ENCODE measurements around the gene ZNF581. TPM values are rescaled to one million over a fixed set of nuclear protein-coding genes. Genes with fewer than 3 reads are reported as not detected.

Gene ZNF581
- total RNA-seq, 2 donors from 2014 or later, result 7.5 to 8.6 TPM

DNA sequence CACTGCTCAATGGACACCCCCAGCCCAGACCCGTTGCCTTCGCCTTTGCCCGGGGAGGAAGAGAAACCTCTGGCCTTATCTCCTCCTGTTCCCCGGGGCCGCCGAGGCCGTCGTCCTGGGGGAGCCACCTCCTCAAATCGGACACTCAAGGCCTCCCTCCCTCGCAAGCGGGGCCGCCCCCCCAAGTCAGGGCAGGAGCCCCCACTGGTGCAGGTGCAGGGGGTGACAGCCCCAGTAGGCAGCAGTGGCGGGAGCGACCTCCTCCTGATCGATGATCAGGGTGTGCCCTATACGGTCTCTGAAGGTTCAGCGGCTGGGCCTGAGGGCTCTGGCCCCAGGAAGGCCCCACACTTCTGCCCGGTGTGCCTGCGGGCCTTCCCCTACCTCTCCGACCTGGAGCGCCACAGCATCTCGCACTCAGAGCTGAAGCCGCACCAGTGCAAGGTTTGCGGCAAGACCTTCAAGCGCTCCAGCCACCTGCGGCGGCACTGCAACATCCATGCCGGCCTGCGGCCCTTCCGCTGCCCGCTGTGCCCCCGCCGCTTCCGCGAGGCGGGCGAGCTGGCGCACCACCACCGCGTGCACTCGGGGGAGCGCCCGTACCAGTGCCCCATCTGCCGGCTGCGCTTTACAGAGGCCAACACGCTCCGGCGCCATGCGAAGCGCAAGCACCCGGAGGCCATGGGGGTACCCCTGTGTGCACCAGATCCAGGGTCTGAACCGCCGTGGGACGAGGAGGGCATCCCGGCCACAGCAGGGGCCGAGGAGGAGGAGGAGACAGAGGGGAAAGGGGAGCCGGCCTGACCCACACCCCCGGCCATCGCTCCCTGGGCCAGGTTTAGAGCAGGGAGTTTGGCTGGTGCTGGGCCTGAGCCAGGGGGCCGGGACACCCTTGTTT, 41.1 kb upstream of the ZNF581 start:
- Histone ChIP-seq H3K27me3 (no peaks in the 10 kb centered on the region), H3K4me1 (peaks cover 0 to 45% of the 10 kb centered on the region in 2 donors), H3K4me3 (no peak overlapping the region), H3K27ac (no peak overlapping the region), H3K36me3 (peaks cover 9% of the 10 kb centered on the region), H3K9me3 (no peaks in the 10 kb centered on the region)
- DNase-seq (ENCODE audit: low spot score), result no peak
- TF ChIP-seq, protein P1, sequence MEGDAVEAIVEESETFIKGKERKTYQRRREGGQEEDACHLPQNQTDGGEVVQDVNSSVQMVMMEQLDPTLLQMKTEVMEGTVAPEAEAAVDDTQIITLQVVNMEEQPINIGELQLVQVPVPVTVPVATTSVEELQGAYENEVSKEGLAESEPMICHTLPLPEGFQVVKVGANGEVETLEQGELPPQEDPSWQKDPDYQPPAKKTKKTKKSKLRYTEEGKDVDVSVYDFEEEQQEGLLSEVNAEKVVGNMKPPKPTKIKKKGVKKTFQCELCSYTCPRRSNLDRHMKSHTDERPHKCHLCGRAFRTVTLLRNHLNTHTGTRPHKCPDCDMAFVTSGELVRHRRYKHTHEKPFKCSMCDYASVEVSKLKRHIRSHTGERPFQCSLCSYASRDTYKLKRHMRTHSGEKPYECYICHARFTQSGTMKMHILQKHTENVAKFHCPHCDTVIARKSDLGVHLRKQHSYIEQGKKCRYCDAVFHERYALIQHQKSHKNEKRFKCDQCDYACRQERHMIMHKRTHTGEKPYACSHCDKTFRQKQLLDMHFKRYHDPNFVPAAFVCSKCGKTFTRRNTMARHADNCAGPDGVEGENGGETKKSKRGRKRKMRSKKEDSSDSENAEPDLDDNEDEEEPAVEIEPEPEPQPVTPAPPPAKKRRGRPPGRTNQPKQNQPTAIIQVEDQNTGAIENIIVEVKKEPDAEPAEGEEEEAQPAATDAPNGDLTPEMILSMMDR (IDR thresholded peaks at IDR 0.05), result no peak

DNA sequence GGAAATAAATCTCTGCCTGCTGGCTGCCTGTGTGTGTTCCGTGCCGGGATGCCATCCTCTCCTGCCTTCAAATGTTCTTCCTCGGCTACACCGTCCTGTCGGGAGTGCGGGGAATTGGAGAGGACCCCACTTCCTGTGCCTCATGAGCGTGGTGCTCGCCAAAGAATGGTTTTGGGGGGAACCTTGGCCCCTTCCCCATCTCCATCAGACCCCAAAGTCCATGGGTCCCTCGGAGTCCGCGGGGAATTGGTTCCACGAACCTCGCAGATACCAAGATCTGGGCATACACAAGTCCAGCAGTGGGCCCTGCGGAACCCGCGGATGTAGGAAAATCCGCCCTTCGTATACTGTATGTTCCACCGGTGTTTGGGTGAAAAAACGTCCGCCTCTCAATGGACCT, 40.3 kb upstream of the ZNF581 start:
- TF ChIP-seq, protein P1 (IDR thresholded peaks at IDR 0.05), result no peak
- DNase-seq (ENCODE audit: low spot score), result no peak

DNA sequence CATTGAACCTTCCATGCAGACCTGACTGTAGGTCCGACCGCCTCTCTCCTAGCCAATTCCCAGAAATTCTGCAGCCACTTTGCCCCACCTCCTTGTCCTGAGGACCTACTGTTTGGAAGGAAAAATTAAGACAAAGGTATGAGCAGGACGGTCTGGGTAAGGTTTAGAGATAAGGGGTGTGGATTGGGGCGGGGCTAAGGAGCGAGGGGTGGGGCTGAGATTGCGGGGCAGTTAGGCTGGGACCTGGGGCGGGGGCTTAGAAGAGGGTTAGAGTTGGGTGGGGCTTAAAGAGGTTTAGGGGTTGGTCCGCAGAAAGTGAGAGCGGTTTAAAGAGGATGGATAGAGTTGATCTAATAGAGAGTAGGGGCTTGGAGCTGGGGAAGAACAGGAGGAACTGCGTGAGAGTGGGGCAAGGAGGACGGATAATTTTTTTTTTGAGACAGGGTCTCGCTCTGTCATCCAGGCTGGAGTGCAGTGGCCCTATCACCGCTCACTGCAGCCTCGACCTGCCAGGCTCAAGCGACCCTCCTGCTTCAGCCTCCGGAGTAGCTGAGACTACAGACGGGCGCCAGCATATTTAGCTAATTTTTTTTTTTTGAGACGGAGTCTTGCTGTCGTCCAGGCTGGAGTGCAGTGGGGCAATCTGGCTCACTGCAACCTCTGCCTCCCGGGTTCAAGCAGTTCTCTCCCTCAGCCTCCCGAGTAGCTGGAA, 39.7 kb upstream of the ZNF581 start:
- H3K36me3 ChIP-seq, result peaks cover 9% of the 10 kb centered on the region
- H3K27ac ChIP-seq, result peak overlapping the region; percentile 96 to 98
- H3K4me1 ChIP-seq, result peaks cover 0 to 37% of the 10 kb centered on the region in 2 donors
- no peak for DNase-seq (ENCODE audit: low spot score)
- TF ChIP-seq, protein P1 (IDR thresholded peaks at IDR 0.05), result no peak
- H3K4me3 ChIP-seq, result peak overlapping the region in 1 of 2 donors; percentile 99
- no peaks in the 10 kb centered on the region for H3K9me3 ChIP-seq
- H3K27me3 ChIP-seq, result no peaks in the 10 kb centered on the region

More for the DNA sequence above, 40.3 kb upstream of the ZNF581 start:
- Histone ChIP-seq H3K27ac (no peak overlapping the region), H3K9me3 (no peaks in the 10 kb centered on the region), H3K36me3 (peaks cover 9% of the 10 kb centered on the region), H3K4me1 (peaks cover 0 to 43% of the 10 kb centered on the region in 2 donors), H3K27me3 (no peaks in the 10 kb centered on the region), H3K4me3 (no peak overlapping the region)

DNA sequence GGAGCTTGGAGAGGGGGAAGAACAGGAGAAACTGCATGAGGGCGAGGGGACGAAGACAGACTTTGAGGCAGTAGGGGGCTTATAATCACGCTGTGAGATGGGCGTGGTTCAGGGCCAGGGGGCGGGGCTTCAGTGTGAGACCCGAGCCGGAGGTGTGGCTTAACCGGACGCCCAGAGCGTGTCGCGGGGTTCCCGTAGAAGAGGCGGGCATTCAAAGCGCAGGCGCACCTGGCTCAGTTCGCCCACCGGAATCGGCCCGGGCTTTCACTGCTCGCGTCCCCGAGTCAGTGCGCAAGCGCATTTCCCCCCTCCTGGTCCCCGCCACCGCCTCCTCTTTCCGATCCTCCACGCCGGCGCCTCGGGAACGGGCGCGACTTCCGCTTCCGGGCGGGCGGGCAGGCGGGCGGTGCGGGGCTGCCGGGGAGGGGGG, 38.2 kb upstream of the ZNF581 start:
- Histone ChIP-seq H3K4me1 (peaks cover 0 to 45% of the 10 kb centered on the region in 2 donors), H3K27me3 (no peaks in the 10 kb centered on the region), H3K36me3 (peaks cover 21% of the 10 kb centered on the region), H3K27ac (peak overlapping the region; percentile 96 to 98), H3K9me3 (no peaks in the 10 kb centered on the region), H3K4me3 (peak overlapping the region; percentile 94 to 99)
- peak; percentile 96 for DNase-seq (ENCODE audit: low spot score)
- TF ChIP-seq, protein P1 (IDR thresholded peaks at IDR 0.05), result no peak

DNA sequence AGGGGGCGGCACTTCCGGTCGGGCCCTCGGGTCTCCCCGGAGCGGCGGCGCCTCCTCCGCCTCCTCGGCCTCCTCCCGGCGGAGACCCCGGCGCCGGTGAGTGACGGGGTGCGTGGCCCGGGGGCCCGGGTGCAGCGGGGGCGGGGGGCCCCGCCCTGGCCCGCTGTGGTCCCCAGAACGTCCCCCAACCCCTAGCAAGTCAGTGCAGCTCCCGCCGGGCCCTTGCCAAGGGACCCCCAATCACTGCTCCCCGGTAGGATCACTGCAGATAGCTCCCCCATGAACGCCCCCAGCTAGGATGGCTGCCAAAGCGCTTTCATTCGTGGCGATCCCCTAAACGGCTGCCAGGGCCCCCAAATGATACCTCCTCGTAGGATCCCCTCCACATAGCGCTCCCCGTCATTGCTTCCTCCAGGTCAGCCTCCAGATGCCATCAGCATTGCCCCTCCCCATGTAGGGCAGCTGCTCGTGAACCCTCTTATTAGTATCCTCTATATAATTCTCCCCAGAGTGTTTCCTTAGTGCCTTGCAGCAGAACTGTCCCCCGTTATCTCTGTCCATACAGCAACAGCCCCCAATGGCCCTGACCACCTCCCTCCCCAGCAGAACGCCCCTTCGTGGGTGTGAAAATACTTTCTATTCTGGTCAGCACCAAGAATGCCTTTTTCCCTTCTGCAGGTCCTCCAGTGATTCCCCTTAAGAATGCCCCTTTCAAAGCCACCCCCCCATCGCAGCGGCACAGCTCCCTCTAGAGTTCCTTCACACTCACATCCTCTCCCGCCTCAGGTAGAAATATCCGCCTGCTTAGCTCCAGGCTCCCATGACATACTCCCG, 37.6 kb upstream of the ZNF581 start, which contains the start of gene ZNF865:
TSS of gene ZNF865 (plus strand) at position 11 of the 834 bp plus-strand sequence. CDS start 7,972 bp downstream, outside the sequence.
- no peaks in the 10 kb centered on the region for H3K27me3 ChIP-seq
- TF ChIP-seq, protein P1 (IDR thresholded peaks at IDR 0.05), result peak in 1 of 2 donors; percentile 71
- H3K36me3 ChIP-seq, result peaks cover 26% of the 10 kb centered on the region
- H3K4me3 ChIP-seq, result peak within 1 kb of the TSS; percentile 94 to 99
- H3K27ac ChIP-seq, result peak within 1 kb of the TSS; percentile 96 to 98
- H3K9me3 ChIP-seq, result no peaks in the 10 kb centered on the region
- H3K4me1 ChIP-seq, result peaks cover 0 to 48% of the 10 kb centered on the region in 2 donors
- peak; percentile 81 for DNase-seq (ENCODE audit: low spot score)

All from right atrium auricular region (tissue), 2 donors.